Fibroblast of lung (primary cell): ENCODE results near the gene TUBG2.

Experiments
- EZH2 ChIP-seq: IDR thresholded peaks from 2 replicates; pipeline ENCODE4 v1.5.1; 2012; ENCODE audit warnings: low read length, control low read depth, mild to moderate bottlenecking; ENCODE audit errors: missing control alignments
- TF ChIP-seq, protein P1 (sequence below), 2 donors: IDR thresholded peaks in 1 of 2; conservative IDR thresholded peaks in 1 of 2; 1 replicate in 1 of 2; 2 replicates in 1 of 2; pipeline ENCODE4 v1.5.1; 2011 to 2012; ENCODE audit warnings: low read length in 2 of 2, control low read depth in 1 of 2, inconsistent platforms in 1 of 2, low read depth in 1 of 2, mild to moderate bottlenecking in 1 of 2

DNA sequence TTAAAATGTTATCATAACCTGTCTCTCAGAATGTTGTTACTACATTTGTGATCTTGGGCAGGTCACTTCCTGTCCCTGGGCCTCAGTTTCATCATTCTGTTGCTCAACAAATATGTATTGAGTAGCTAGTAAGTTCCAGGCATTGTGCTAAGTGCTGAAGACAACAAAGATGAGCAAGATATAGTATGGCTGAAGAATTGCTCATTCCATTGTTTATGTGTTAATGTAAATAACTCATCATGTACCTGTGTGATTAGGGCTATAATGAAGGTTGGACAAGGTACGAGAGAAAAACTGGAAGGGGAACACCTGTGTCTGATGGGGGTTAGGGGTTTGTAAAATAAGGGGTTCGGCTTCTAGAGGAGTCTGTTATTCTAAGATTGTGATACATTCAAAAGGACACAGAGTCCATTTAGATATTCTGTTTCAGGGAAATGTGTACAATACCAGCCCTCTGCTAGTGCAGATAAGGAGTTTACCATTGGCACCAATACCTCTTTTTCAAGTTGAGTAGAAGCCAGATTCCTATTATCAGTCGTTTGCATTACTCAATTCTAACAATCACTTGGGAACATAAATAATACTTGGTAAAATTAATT is 29.6 kb upstream of the TUBG2 start:
- TF ChIP-seq, protein P1, sequence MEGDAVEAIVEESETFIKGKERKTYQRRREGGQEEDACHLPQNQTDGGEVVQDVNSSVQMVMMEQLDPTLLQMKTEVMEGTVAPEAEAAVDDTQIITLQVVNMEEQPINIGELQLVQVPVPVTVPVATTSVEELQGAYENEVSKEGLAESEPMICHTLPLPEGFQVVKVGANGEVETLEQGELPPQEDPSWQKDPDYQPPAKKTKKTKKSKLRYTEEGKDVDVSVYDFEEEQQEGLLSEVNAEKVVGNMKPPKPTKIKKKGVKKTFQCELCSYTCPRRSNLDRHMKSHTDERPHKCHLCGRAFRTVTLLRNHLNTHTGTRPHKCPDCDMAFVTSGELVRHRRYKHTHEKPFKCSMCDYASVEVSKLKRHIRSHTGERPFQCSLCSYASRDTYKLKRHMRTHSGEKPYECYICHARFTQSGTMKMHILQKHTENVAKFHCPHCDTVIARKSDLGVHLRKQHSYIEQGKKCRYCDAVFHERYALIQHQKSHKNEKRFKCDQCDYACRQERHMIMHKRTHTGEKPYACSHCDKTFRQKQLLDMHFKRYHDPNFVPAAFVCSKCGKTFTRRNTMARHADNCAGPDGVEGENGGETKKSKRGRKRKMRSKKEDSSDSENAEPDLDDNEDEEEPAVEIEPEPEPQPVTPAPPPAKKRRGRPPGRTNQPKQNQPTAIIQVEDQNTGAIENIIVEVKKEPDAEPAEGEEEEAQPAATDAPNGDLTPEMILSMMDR (conservative IDR thresholded peaks at IDR 0.05 in 1 of 2, IDR thresholded peaks at IDR 0.05 in 1 of 2; ENCODE audit: low read depth in 1 of 2, low read length in 2 of 2) = no peak
- TF ChIP-seq EZH2 = no peak
